Pancreas (tissue), 10 donors: Measurements from ENCODE around the gene CCDC12. TPM values are rescaled to one million over a fixed set of nuclear protein-coding genes. Genes with fewer than 3 reads are reported as not detected.

Experiments used
- ATAC-seq, 4 donors: fragments of 200-7000 bp; cut with Tn5 transposase; one replicate each; pipeline versions ENCODE4 v1.8.0 to v1.9.1; 2020; ENCODE audit warnings: mild to moderate bottlenecking in 4 of 4, moderate library complexity in 4 of 4
- DNase-seq, 6 donors: peaks; one replicate each; pipeline ENCODE4 v3.0.0-alpha.2; 2020
- FAIRE-seq: peaks from 2 replicates; lab custom pipeline; 2012; peaks lifted over from hg19 to GRCh38; lab: Jason Lieb, UNC
- H3K27ac ChIP-seq, 4 donors: fragments of 200-600 bp; sonication (generic); 1 replicate in 3 of 4; 2 replicates in 1 of 4; pipeline versions ENCODE4 v1.5.0 to v1.8.0; 2020
- H3K27me3 ChIP-seq, 4 donors: fragments of 200-600 bp; one replicate each; pipeline ENCODE4 v1.8.0; 2021
- H3K36me3 ChIP-seq, 3 donors: fragments of 200-600 bp; sonication (generic) in 1 of 3; one replicate each; pipeline versions ENCODE4 v1.5.0 to v1.8.0; 2020 to 2021
- H3K4me1 ChIP-seq, 3 donors: fragments of 200-600 bp; one replicate each; pipeline ENCODE4 v1.8.0; 2021
- H3K4me3 ChIP-seq, 4 donors: fragments of 200-600 bp; sonication (generic) in 2 of 4; one replicate each; pipeline versions ENCODE4 v1.5.0 to v1.8.0; 2020 to 2021
- H3K9me3 ChIP-seq, 4 donors: fragments of 200-600 bp; one replicate each; pipeline ENCODE4 v1.8.0; 2021
- CTCF ChIP-seq, 4 donors: fragments of 200-600 bp; sonication (generic) in 3 of 4; IDR thresholded peaks; one replicate each; pipeline versions ENCODE4 v1.5.0 to v1.8.0; 2021; ENCODE audit warnings: antibody characterized with exemption in 4 of 4
- WGBS, 2 donors: extraction: QIAGEN DNeasy Blood & Tissue Kit; methylation state at CpG; one replicate each; pipeline ENCODE4 v1.1.7; 2013; 5-methylcytosine and 5-hydroxymethylcytosine counted together
- intact Hi-C, 3 donors: fragments of 100-400 bp; cut with DNase I; formaldehyde crosslinking; loops; one replicate each; pipeline versions ENCODE4 v1.11.1 to v1.14.2; 2022
- polyA plus RNA-seq, 2 donors: library from polyadenylated mRNA; stranded (reverse); fragments of 200-250 nt; gene quantifications; one replicate each; pipeline ENCODE4 v1.2.3, GENCODE V29; 2013
- total RNA-seq, 6 donors: library from RNA; stranded (reverse); fragmentation: NEBNext Ultra II Directional in 4 of 6; extraction: Animal tissue kit (Norgen Biotek cat#: 25700) in 4 of 6; gene quantifications; one replicate each; pipeline versions ENCODE4 v1.2.1 to v1.2.4, GENCODE V29; 2021 to 2023
- donor health status: healthy with polysubstance abuse.
- donor health status: DM: no; HTN: no; CAD: no; lungs with moderate emphysema.
- donor health status: DM: no; HTN: no; CAD: no.
- donor health status: control.
- donor health status: control.
- donor health status: Bipolar disorder and iron deficiency.
- donor health status: DM: yes; HTN: yes; CAD: no.
- donor health status: DM: no; HTN: no; CAD: no.
- donor health status: DM: no; HTN: no; CAD: no.
- donor health status: DM: yes; HTN: yes; CAD: no.

Gene CCDC12
- total and polyA plus RNA-seq, 8 donors = 20.7 to 82.8 (median 24.9) TPM

GRCh38 chr3:46950177-46950576 lies 26.4 kb downstream of the CCDC12 start:
- Histone ChIP-seq H3K4me3 (no peak overlapping the region), H3K27ac (peak overlapping the region in 3 of 4 donors; percentile 92 to 97 (median 93)), H3K9me3 (no peaks in the 10 kb centered on the region), H3K4me1 (peaks cover 44 to 73% (median 57%) of the 10 kb centered on the region in 3 donors), H3K27me3 (no peaks in the 10 kb centered on the region), H3K36me3 (no peaks in the 10 kb centered on the region)
- TF ChIP-seq CTCF (IDR thresholded peaks at IDR 0.05) = no peak
- intact Hi-C loops = no loop called here
- no peak for DNase-seq
- WGBS, 2 donors = 90 to 94% methylated on average over 2 of the region's 2 CpGs
- ATAC-seq = no peak
- FAIRE-seq = no peak

GRCh38 chr3:46948830-46949671 lies 27.5 kb downstream of the CCDC12 start:
- no peak for TF ChIP-seq CTCF (IDR thresholded peaks at IDR 0.05)
- H3K27me3 ChIP-seq = no peaks in the 10 kb centered on the region
- ATAC-seq = peak in 2 of 4 donors; percentile 15 to 21
- H3K36me3 ChIP-seq = no peaks in the 10 kb centered on the region
- DNase-seq = peak in 3 of 6 donors; percentile 64 to 72 (median 71)
- peak overlapping the region; percentile 91 to 97 (median 92) for H3K27ac ChIP-seq
- FAIRE-seq = no peak
- WGBS, 2 donors = 26 to 31% methylated on average over 6 of the region's 6 CpGs
- peaks cover 54 to 83% (median 68%) of the 10 kb centered on the region in 3 donors for H3K4me1 ChIP-seq
- intact Hi-C loops = no loop called here
- no peaks in the 10 kb centered on the region for H3K9me3 ChIP-seq
- H3K4me3 ChIP-seq = no peak overlapping the region

GRCh38 chr3:46947981-46948791 lies 28.4 kb downstream of the CCDC12 start:
- no peaks in the 10 kb centered on the region for H3K27me3 ChIP-seq
- no peaks in the 10 kb centered on the region for H3K9me3 ChIP-seq
- WGBS, 2 donors = 17 to 23% methylated on average over 19 of the region's 19 CpGs
- peak in 5 of 6 donors; percentile 75 to 89 (median 84) for DNase-seq
- H3K4me3 ChIP-seq = peak overlapping the region in 1 of 4 donors; percentile 0
- ATAC-seq = peak; percentile 65 to 82 (median 70)
- peaks cover 61 to 80% (median 76%) of the 10 kb centered on the region in 3 donors for H3K4me1 ChIP-seq
- intact Hi-C loops = no loop called here
- no peak for TF ChIP-seq CTCF (IDR thresholded peaks at IDR 0.05)
- H3K36me3 ChIP-seq = no peaks in the 10 kb centered on the region
- FAIRE-seq = no peak
- H3K27ac ChIP-seq = peak overlapping the region; percentile 91 to 97 (median 92)

- ATAC-seq (no peak), DNase-seq (no peak), FAIRE-seq (no peak)
- no peaks in the 10 kb centered on the region for H3K36me3 ChIP-seq
- H3K4me1 ChIP-seq = peaks cover 67 to 85% (median 82%) of the 10 kb centered on the region in 3 donors
- peak overlapping the region; percentile 91 to 97 (median 92) for H3K27ac ChIP-seq
- H3K4me3 ChIP-seq = peak overlapping the region in 1 of 4 donors; percentile 0
- intact Hi-C loops = no loop called here
- H3K27me3 ChIP-seq = no peaks in the 10 kb centered on the region
- H3K9me3 ChIP-seq = no peaks in the 10 kb centered on the region
- TF ChIP-seq CTCF (IDR thresholded peaks at IDR 0.05) = no peak
- 41 to 54% methylated on average over 4 of the region's 4 CpGs for WGBS, 2 donors
Measured at GRCh38 chr3:46947546-46947901, 29.0 kb downstream of the CCDC12 start.
